Right lobe of liver (tissue), 6 donors: ENCODE results near the gene SEMA4B. TPM values are rescaled to one million over a fixed set of nuclear protein-coding genes. Genes with fewer than 3 reads are reported as not detected.
"Not testable (repeated sequence)": the region's sequence is repeated elsewhere in the genome, so short reads cannot be mapped to it uniquely, and the experiment has no call there.

Experiments
- ATAC-seq, 4 donors: fragments of 200-7000 bp; cut with Tn5 transposase; one replicate each; pipeline ENCODE4 v1.9.1; 2020; ENCODE audit warnings: mild to moderate bottlenecking in 4 of 4, moderate library complexity in 4 of 4
- DNase-seq, 3 donors: peaks; one replicate each; pipeline ENCODE4 v3.0.0-alpha.2; 2020
- H3K27ac ChIP-seq, 3 donors: fragments of 200-600 bp; one replicate each; pipeline ENCODE4 v1.8.0; 2022
- H3K27me3 ChIP-seq, 2 donors: fragments of 200-600 bp; one replicate each; pipeline ENCODE4 v1.8.0; 2022
- H3K36me3 ChIP-seq, 4 donors: fragments of 200-600 bp; sonication (generic) in 1 of 4; one replicate each; pipeline versions ENCODE4 v1.5.1 to v1.8.0; 2017 to 2022; ENCODE audit warnings: control low read depth in 1 of 4
- H3K4me1 ChIP-seq, 4 donors: fragments of 200-600 bp; sonication (generic) in 1 of 4; one replicate each; pipeline versions ENCODE4 v1.5.1 to v1.8.0; 2017 to 2022; ENCODE audit warnings: control low read depth in 1 of 4
- H3K4me3 ChIP-seq, 3 donors: fragments of 200-600 bp; one replicate each; pipeline ENCODE4 v1.8.0; 2022
- H3K9me3 ChIP-seq, 4 donors: fragments of 200-600 bp; sonication (generic) in 1 of 4; one replicate each; pipeline versions ENCODE4 v1.5.1 to v1.8.0; 2017 to 2022; ENCODE audit warnings: control low read depth in 1 of 4
- POLR2A ChIP-seq: fragments of 450-650 bp; IDR thresholded peaks from one replicate; pipeline ENCODE4 v1.6.1; 2017; ENCODE audit warnings: antibody characterized with exemption, mild to moderate bottlenecking
- WGBS: methylation state at CpG from one replicate; pipeline ENCODE4 v1.1.6; 2018; ENCODE audit warnings: low coverage, low lambda C conversion rate; ENCODE audit not compliant: insufficient coverage; ENCODE audit errors: missing lambda C conversion rate; 5-methylcytosine and 5-hydroxymethylcytosine counted together
- intact Hi-C, 2 donors: fragments of 100-400 bp; cut with DNase I; formaldehyde crosslinking; loops; one replicate each; pipeline versions ENCODE4 v1.11.2 to v1.14.1; 2022
- small RNA-seq, 2 experiments: library from RNA; depleted of rRNA; stranded (forward); fragments of <200 nt; gene quantifications; one replicate each; pipeline ENCODE3, GENCODE V24; 2016
- total RNA-seq, 6 experiments: library from RNA; depleted of rRNA in 2 of 6; stranded (reverse); fragments of >200 nt in 2 of 6; fragmentation: NEBNext Ultra II Directional in 3 of 6; extraction: Animal tissue kit (Norgen Biotek cat#: 25700) in 3 of 6; gene quantifications; one replicate each; pipeline versions ENCODE4 v1.1.0 to v1.2.4, GENCODE V29; 2016 to 2023
- TF ChIP-seq, protein P1 (sequence below), 4 donors: fragments of 200-600 bp in 3 of 4; fragments of 450-650 bp in 1 of 4; IDR thresholded peaks; one replicate each; pipeline versions ENCODE4 v1.5.1 to v1.8.0; 2016 to 2022; ENCODE audit warnings: antibody characterized with exemption in 4 of 4, mild to moderate bottlenecking in 2 of 4
- donor health status: DM: no; HTN: yes; CAD: no.
- donor health status: DM: no; HTN: no; CAD: no.
- donor health status: DM: no; HTN: no; CAD: no.
- donor health status: DM: no; HTN: yes; CAD: no.
- donor health status: DM: no; HTN: yes; CAD: no.

Gene SEMA4B
- total RNA-seq, 6 experiments from 2014 or later, result 17.1 to 67.7 (median 20.3) TPM

DNA sequence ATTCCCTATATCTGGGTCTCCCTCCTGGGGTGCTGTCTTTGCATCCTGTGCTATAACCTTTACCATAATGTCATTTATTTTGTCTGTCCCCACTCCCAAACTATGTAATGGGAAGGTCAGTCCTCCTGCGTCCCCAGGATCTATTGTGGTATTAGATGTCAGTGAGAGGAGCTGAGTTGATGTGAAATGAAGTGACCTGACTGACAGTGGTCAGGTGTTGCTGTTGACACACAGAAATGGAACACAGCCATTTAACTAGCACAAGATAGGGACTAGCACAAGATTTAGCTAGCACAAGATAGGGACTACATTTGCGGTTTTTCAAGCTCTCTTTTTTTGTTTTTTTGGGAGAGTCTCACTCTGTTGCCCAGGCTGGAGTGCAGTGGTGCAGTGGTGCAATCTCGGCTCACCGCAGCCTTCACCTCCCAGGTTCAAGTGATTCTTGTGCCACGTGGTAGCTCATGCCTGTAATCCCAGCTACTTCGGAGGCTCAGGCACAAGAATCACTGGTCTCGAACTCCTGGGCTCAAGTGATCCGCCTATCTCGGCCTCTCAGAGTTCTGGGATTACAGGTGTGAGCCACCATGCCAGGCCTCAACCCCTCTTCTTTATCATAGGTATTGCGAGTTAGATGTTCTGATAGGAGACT, 69.5 kb downstream of the SEMA4B start:
- peak in 1 of 3 donors; percentile 8 for DNase-seq
- no peak overlapping the region for H3K4me3 ChIP-seq
- ATAC-seq, result no peak
- intact Hi-C loops, result no loop called here
- no peak overlapping the region for H3K27ac ChIP-seq
- H3K9me3 ChIP-seq, result no peaks in the 10 kb centered on the region
- 86% methylated on average over 5 of the region's 10 CpGs for whole genome bisulfite sequencing
- peaks cover 0 to 43% (median 11%) of the 10 kb centered on the region in 4 donors for H3K36me3 ChIP-seq
- peaks cover 0 to 21% (median 11%) of the 10 kb centered on the region in 4 donors for H3K4me1 ChIP-seq
- TF ChIP-seq, protein P1, sequence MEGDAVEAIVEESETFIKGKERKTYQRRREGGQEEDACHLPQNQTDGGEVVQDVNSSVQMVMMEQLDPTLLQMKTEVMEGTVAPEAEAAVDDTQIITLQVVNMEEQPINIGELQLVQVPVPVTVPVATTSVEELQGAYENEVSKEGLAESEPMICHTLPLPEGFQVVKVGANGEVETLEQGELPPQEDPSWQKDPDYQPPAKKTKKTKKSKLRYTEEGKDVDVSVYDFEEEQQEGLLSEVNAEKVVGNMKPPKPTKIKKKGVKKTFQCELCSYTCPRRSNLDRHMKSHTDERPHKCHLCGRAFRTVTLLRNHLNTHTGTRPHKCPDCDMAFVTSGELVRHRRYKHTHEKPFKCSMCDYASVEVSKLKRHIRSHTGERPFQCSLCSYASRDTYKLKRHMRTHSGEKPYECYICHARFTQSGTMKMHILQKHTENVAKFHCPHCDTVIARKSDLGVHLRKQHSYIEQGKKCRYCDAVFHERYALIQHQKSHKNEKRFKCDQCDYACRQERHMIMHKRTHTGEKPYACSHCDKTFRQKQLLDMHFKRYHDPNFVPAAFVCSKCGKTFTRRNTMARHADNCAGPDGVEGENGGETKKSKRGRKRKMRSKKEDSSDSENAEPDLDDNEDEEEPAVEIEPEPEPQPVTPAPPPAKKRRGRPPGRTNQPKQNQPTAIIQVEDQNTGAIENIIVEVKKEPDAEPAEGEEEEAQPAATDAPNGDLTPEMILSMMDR (IDR thresholded peaks at IDR 0.05), result no peak
- no peak for TF ChIP-seq POLR2A
- H3K27me3 ChIP-seq, result no peaks in the 10 kb centered on the region

DNA sequence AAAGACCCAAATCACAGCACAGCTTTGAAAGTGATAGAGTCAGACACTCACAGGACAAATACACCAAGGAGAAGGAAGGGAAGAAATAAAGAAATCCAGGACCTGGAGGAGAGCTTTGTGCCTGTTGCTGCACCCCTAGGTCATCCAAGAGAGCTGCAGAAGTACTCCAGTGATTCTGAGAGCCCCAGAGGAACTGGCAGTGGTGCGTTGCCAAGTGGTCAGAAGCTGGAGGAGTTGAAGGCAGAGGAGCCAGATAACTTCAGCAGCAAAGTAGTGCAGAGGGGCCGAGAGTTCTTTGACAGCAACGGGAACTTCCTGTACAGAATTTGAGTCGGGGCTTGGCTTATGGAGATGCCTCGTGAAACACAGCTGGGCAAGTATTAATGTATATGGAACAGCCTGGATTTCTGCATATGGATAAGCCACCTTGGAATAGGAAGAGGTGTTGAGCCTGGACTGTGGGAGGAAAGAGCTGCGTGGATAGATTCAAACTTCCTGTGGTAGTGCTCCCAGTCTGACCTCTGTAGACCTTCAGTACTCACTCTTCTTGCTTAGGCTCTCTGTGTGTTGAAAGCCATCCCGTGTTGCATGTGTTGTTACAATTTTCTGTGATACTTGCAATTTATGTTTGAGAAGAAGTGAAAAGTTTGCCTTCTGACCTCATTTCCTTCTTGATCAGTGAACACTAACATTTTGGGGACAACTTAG, 70.5 kb downstream of the SEMA4B start:
- intact Hi-C loops, result no loop called here
- 77% methylated on average over 6 of the region's 7 CpGs for WGBS
- no peak overlapping the region for H3K4me3 ChIP-seq
- H3K27me3 ChIP-seq, result no peaks in the 10 kb centered on the region
- H3K36me3 ChIP-seq, result peaks cover 0 to 43% (median 11%) of the 10 kb centered on the region in 4 donors
- TF ChIP-seq, protein P1 (IDR thresholded peaks at IDR 0.05), result no peak
- no peak for TF ChIP-seq POLR2A
- H3K27ac ChIP-seq, result no peak overlapping the region
- H3K4me1 ChIP-seq, result peaks cover 0 to 19% (median 11%) of the 10 kb centered on the region in 4 donors
- no peak for ATAC-seq
- H3K9me3 ChIP-seq, result no peaks in the 10 kb centered on the region
- no peak for DNase-seq

DNA sequence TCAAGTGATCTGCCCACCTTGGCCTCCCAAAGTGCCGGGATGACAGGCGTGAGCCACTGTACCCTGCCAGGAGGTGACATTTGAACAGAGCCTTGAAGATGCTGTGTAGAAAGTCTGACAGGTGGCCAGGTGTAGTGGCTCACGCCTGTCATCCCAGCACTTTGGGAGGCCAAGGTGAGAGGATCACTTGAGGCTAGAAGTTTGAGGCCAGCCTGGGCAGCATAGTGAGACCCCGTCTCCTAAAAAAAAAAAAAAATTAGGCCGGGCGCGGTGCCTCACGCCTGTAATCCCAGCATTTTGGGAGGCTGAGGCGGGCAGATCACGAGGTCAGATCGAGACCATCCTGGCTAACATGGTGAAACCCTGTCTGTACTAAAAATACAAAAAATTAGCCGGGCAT, 77.3 kb downstream of the SEMA4B start:
- ATAC-seq, intact Hi-C loops, H3K4me1 ChIP-seq, H3K4me3 ChIP-seq, H3K27ac ChIP-seq, H3K36me3 ChIP-seq, H3K9me3 ChIP-seq, H3K27me3 ChIP-seq: not testable (repeated sequence)
- 96% methylated on average over 4 of the region's 12 CpGs for WGBS
- peak in 1 of 3 donors; percentile 3 for DNase-seq

Small RNA genes lying within 50 kb of the gene (small RNA-seq; reads per million reads assigned to genes)
- gene RN7SL346P, result 0 to 0.10 reads per million in 2 experiments

Other genes starting within 250 kb of the SEMA4B start
- 10 to 100 TPM in 1 of 6 experiments, 1 to 10 TPM in 5; 4.7 to 17.1 (median 7.4) TPM for gene ZNF710, start 200.0 kb upstream of the SEMA4B start, total RNA-seq
- gene IDH2, start 98.9 kb upstream of the SEMA4B start, total RNA-seq, result 100 to 1,000 TPM; 115 to 371 (median 261) TPM
- 10 to 100 TPM; 43.4 to 83.0 (median 51.0) TPM for gene CIB1, start 32.6 kb downstream of the SEMA4B start, total RNA-seq
- gene GDPGP1, start 32.9 kb downstream of the SEMA4B start, total RNA-seq, result 10 to 100 TPM in 2 of 6 experiments, 1 to 10 TPM in 4; 3.6 to 13.6 (median 7.3) TPM
- under 1 TPM in 2 of 6 experiments, not detected in 4; 0.13 to 0.46 TPM for gene TTLL13, start 48.2 kb downstream of the SEMA4B start, total RNA-seq
- gene NGRN, start 64.3 kb downstream of the SEMA4B start, total RNA-seq, result 10 to 100 TPM; 24.0 to 29.5 (median 26.4) TPM
- 1 to 10 TPM; 1.2 to 2.5 (median 1.7) TPM for gene ZNF774, start 151.0 kb downstream of the SEMA4B start, total RNA-seq
- gene IQGAP1, start 186.9 kb downstream of the SEMA4B start, total RNA-seq, result 10 to 100 TPM; 12.2 to 43.7 (median 26.3) TPM